GM13977 (cell line): Measurements from ENCODE around the gene VIPAS39.

Experiments used
- DNase-seq: peaks from one replicate; pipeline ENCODE4 v3.0.0; 2012; ENCODE audit warnings: low spot score
- in situ Hi-C: fragments of 300-500 bp; cut with MboI; formaldehyde crosslinking; loops from one replicate; pipeline ENCODE4 v1.12.0; 2022; ENCODE audit warnings: low sequenced_read_pairs, low pct_unique_long_range_greater_than_20kb, mixed read lengths, inconsistent platforms; ENCODE audit not compliant: unreplicated experiment
- TF ChIP-seq, protein P1 (sequence below): IDR thresholded peaks from 2 replicates; pipeline ENCODE4 v1.5.1; 2012; ENCODE audit warnings: mild to moderate bottlenecking, control low read depth; ENCODE audit not compliant: insufficient read depth; ENCODE audit errors: extremely low read depth, missing control alignments

VIPAS39 gene

DNA sequence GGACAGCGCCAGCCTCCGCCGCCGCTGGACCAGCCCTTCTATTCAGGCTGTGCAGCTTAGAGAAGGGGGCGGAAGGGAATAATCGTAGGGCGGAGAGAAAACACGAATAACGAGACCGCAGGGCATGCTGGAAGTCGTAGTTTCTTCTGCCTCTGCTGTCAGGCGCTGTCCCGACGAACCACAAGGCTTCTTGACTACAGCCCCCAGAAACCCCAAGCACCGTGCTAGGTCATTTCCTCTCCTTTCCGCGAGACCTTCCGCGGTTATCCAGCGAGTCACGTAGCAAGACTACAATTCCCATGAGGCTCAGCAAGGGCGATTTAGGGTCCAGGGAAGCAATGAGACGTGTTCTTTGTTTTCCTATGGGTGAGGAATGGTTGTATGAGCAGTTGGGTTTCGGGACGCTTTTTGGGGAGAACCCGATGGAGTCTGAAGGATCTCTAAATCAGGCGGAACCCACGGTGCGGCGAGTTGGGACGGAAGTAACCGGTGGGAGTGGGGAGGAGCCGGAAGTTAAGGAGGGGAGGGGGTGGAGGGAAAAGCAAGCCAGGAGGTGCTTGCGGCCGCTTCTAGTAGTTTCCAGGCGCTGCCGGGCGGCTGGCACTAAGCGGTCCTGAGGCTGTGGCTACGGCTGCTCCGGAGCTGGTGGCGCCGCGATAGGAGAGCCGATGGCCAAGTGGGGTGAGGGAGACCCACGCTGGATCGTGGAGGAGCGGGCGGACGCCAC is at the start of gene VIPAS39, which contains the start of gene AHSA1:
VIPAS39 (minus strand) TSS at position 80 of the 727 bp plus-strand sequence. CDS start 3,499 bp downstream, outside the sequence.
AHSA1 (plus strand) TSS at position 572 of the 727 bp plus-strand sequence; CDS start at position 669, 97 bp downstream.
- peak; percentile 91 for DNase-seq
- TF ChIP-seq, protein P1, sequence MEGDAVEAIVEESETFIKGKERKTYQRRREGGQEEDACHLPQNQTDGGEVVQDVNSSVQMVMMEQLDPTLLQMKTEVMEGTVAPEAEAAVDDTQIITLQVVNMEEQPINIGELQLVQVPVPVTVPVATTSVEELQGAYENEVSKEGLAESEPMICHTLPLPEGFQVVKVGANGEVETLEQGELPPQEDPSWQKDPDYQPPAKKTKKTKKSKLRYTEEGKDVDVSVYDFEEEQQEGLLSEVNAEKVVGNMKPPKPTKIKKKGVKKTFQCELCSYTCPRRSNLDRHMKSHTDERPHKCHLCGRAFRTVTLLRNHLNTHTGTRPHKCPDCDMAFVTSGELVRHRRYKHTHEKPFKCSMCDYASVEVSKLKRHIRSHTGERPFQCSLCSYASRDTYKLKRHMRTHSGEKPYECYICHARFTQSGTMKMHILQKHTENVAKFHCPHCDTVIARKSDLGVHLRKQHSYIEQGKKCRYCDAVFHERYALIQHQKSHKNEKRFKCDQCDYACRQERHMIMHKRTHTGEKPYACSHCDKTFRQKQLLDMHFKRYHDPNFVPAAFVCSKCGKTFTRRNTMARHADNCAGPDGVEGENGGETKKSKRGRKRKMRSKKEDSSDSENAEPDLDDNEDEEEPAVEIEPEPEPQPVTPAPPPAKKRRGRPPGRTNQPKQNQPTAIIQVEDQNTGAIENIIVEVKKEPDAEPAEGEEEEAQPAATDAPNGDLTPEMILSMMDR: no peak
- in situ Hi-C loops: no loop called here

DNA sequence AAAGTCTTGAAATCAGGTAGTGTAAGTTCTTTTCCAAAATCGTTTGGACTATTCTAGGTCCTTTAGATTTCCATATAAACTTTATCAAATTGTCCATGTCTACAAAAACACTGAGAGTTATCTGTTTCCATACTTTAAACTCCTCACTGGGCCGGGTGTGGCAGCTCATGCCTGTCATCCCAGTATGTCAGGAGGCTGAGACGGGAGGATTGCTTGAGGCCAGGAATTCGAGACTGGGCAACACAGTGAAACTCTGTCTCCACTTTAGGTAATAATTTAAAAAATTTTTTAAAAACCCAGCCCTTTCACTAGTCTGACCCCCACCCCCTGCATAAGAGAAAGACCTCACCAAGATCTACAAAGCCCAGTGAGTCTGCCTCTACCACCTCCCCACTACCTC is 47.6 kb upstream of the VIPAS39 start:
- TF ChIP-seq, protein P1: no peak
- DNase-seq: no peak
- in situ Hi-C loops: no loop called here

DNA sequence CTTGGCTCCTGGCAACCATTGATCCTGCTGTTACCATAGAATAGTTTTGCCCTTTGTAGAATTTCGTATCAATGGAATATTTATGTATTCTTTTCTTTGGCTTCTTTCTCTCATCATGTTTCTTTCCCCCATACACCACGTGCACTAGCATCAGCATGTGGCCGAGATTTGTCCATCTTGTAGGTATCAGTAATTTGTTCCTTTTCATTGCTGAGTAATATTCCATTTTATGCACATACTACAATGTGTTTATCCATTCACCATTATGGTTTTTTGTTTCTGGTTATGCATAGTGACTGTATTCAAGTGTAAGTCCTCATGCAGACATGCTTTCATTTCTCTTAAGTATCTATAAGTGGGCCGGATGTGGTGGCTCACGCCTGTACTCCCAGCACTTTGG is 45.7 kb upstream of the VIPAS39 start:
- no peak for DNase-seq
- in situ Hi-C loops: no loop called here
- TF ChIP-seq, protein P1: no peak

DNA sequence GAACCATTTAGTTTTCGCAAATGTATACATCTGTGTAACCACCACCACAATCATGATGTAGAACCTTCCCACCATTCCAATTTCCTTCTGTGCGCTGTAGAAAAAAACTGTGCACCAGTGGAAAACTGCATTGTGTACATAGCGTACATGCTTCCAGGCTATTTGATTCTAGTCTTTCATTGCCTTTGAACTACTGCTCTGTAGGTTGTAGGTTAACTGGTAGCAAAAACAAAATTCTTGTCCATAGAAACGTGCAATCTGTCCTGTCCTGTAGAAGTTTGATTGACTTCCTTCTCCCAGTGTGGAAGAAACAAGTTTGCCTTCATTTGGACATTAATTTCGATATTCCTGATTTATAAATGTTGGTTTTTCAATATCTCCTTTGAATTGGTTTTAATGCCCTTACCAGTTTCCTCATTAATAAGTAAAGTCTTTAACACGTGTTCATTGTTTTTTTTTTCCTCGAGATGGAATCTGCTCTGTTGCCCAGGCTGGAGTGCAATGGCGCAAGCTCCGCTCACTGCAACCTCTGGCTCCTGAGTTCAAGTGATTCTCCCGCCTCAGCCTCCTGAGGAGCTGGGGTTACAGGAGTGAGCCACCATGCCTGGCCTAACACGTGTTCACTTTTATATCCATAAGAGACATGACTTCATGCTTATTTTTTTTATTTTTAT is 44.8 kb upstream of the VIPAS39 start:
- in situ Hi-C loops: no loop called here
- no peak for DNase-seq
- TF ChIP-seq, protein P1: no peak

DNA sequence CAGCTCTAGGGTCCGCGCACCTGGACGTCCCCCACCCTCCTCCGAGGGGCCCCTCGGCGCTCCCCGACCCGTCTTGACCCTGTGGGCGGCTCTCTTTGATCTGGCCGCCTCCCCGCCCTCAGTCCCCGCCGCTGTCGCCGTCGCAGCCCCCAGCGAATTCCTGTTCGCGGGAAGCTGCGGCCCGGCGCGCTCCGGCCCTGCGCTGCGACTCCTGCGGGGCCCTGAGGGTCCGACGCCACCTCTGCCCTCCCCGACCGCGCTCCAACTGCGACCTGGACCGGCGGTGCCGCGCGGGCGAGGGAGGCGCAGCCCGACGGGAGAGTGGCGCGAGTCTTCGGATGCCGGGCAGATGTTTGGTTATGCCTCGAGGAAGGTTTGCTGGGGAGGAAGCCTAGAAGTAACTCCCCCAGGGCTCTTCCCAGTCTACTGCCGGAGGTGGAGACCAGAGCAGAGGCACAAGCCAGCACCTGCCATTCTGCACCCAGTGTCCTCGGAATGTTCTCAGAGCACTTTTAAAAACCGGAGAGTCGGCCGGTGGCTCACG is 41.7 kb upstream of the VIPAS39 start:
- in situ Hi-C loops: no loop called here
- peak; percentile 70 for DNase-seq
- TF ChIP-seq, protein P1: no peak

DNA sequence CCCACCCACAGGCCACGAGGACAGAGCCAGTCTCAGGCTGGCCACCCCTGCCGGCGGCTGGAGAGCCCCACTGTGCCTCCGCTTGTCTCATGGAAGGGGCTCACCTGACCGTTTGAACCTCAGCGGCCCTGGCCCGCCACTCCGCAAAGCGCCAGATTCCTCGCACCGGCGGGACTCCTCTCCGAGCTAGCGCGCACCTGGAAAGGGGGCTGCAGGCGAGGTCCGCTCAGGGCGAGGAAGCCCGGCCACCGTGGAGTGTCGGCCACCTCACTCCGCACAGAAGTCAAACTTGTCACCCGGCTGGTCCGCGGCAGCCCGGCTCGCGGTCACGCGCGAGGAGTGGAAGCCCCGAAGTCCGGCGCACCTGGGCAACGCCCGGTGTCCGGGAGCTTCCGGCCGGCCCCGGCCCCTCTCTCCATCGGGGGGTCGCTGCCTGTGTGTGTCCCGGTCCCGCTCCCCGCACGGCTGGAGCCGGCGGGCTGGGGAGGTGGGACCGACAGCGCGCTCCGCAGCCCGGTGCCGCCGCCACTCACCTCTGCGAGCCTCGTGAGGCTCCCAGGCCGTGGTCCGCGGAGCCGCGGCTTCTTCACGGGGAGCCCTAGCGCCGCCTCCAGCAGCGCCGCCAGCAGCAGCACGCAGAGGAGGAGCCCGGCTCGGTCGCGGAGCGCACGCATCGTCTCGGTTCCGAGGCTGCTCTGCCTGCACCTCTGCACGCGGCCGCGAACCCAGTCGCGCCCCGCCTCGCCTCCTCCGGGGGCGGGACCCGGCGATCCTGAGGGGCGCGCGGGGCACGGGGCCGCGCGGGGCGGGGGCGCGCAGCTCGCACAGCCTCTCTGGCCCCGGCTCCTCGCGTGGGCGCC is 40.9 kb upstream of the VIPAS39 start, which contains the start of gene ISM2:
ISM2 (minus strand) TSS at position 697 of the 860 bp plus-strand sequence; CDS start at position 674, 23 bp downstream.
- peak; percentile 86 for DNase-seq
- TF ChIP-seq, protein P1: no peak
- in situ Hi-C loops: no loop called here
